ENCODE results near the gene TEX38. TPM values are rescaled to one million over a fixed set of nuclear protein-coding genes. Genes with fewer than 3 reads are reported as not detected.

Gene TEX38
- total RNA-seq, 1 experiment from 2014 or later: 0.17 TPM

GRCh38 chr1:46690931-46691421 is 19.3 kb downstream of the TEX38 start:
- DNase-seq (ENCODE audit: low spot score) (no peak), ATAC-seq (no peak)
- ChIA-PET POLR2A (no interaction called here), CTCF (interaction anchor here (0.6 kb wide), 1 partner anchor 604 kb away, joined by 3 read pairs; no protein-coding TSS in a partner anchor)
- Mint-ChIP-seq H3K36me3 (peaks cover 70% of the 10 kb centered on the region), H3K9me3 (no peaks in the 10 kb centered on the region), H3K4me1 (no peaks in the 10 kb centered on the region), H3K27ac (no peak overlapping the region), H3K27me3 (ENCODE audit: low read depth) (no peaks in the 10 kb centered on the region), H3K4me3 (no peak overlapping the region)
- TF ChIP-seq ZNF281 (CRISPR knock-in tag; IDR thresholded peaks at IDR 0.05): no peak
- TF ChIP-seq USF1 (CRISPR knock-in tag; IDR thresholded peaks at IDR 0.05): no peak
- TF ChIP-seq AR (CRISPR knock-in tag; IDR thresholded peaks at IDR 0.05): no peak
- no peak for TF ChIP-seq EMX1 (CRISPR knock-in tag; IDR thresholded peaks at IDR 0.05)
- no peak for TF ChIP-seq SMAD3 (CRISPR knock-in tag; IDR thresholded peaks at IDR 0.05; ENCODE audit: borderline replicate concordance)
- no peak for TF ChIP-seq CDX4 (CRISPR knock-in tag; IDR thresholded peaks at IDR 0.05; ENCODE audit: borderline replicate concordance)
- no peak for TF ChIP-seq NR2C2 (CRISPR knock-in tag; IDR thresholded peaks at IDR 0.05)
- no peak for TF ChIP-seq HMGA2 (CRISPR knock-in tag; IDR thresholded peaks at IDR 0.05)
- TF ChIP-seq, protein P1, sequence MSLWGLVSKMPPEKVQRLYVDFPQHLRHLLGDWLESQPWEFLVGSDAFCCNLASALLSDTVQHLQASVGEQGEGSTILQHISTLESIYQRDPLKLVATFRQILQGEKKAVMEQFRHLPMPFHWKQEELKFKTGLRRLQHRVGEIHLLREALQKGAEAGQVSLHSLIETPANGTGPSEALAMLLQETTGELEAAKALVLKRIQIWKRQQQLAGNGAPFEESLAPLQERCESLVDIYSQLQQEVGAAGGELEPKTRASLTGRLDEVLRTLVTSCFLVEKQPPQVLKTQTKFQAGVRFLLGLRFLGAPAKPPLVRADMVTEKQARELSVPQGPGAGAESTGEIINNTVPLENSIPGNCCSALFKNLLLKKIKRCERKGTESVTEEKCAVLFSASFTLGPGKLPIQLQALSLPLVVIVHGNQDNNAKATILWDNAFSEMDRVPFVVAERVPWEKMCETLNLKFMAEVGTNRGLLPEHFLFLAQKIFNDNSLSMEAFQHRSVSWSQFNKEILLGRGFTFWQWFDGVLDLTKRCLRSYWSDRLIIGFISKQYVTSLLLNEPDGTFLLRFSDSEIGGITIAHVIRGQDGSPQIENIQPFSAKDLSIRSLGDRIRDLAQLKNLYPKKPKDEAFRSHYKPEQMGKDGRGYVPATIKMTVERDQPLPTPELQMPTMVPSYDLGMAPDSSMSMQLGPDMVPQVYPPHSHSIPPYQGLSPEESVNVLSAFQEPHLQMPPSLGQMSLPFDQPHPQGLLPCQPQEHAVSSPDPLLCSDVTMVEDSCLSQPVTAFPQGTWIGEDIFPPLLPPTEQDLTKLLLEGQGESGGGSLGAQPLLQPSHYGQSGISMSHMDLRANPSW (CRISPR knock-in tag; conservative IDR thresholded peaks at IDR 0.05; ENCODE audit: low read depth): no peak
- no peak for TF ChIP-seq NFE2L1 (CRISPR knock-in tag; IDR thresholded peaks at IDR 0.05)
- TF ChIP-seq, protein P2, sequence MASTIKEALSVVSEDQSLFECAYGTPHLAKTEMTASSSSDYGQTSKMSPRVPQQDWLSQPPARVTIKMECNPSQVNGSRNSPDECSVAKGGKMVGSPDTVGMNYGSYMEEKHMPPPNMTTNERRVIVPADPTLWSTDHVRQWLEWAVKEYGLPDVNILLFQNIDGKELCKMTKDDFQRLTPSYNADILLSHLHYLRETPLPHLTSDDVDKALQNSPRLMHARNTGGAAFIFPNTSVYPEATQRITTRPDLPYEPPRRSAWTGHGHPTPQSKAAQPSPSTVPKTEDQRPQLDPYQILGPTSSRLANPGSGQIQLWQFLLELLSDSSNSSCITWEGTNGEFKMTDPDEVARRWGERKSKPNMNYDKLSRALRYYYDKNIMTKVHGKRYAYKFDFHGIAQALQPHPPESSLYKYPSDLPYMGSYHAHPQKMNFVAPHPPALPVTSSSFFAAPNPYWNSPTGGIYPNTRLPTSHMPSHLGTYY (CRISPR knock-in tag; IDR thresholded peaks at IDR 0.05): no peak
- TF ChIP-seq HMGXB4 (CRISPR knock-in tag; IDR thresholded peaks at IDR 0.05): no peak
- TF ChIP-seq PREB (CRISPR knock-in tag; IDR thresholded peaks at IDR 0.05; ENCODE audit: borderline replicate concordance): no peak
- no peak for TF ChIP-seq OVOL2 (CRISPR knock-in tag; IDR thresholded peaks at IDR 0.05; ENCODE audit: borderline replicate concordance)
- no peak for TF ChIP-seq GABPB1 (CRISPR knock-in tag; IDR thresholded peaks at IDR 0.05)
- TF ChIP-seq, protein P3, sequence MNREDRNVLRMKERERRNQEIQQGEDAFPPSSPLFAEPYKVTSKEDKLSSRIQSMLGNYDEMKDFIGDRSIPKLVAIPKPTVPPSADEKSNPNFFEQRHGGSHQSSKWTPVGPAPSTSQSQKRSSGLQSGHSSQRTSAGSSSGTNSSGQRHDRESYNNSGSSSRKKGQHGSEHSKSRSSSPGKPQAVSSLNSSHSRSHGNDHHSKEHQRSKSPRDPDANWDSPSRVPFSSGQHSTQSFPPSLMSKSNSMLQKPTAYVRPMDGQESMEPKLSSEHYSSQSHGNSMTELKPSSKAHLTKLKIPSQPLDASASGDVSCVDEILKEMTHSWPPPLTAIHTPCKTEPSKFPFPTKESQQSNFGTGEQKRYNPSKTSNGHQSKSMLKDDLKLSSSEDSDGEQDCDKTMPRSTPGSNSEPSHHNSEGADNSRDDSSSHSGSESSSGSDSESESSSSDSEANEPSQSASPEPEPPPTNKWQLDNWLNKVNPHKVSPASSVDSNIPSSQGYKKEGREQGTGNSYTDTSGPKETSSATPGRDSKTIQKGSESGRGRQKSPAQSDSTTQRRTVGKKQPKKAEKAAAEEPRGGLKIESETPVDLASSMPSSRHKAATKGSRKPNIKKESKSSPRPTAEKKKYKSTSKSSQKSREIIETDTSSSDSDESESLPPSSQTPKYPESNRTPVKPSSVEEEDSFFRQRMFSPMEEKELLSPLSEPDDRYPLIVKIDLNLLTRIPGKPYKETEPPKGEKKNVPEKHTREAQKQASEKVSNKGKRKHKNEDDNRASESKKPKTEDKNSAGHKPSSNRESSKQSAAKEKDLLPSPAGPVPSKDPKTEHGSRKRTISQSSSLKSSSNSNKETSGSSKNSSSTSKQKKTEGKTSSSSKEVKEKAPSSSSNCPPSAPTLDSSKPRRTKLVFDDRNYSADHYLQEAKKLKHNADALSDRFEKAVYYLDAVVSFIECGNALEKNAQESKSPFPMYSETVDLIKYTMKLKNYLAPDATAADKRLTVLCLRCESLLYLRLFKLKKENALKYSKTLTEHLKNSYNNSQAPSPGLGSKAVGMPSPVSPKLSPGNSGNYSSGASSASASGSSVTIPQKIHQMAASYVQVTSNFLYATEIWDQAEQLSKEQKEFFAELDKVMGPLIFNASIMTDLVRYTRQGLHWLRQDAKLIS (CRISPR knock-in tag; IDR thresholded peaks at IDR 0.05; ENCODE audit: borderline replicate concordance): no peak

Data from WTC11 (cell line).